Prostate gland (tissue), 2 donors: ENCODE data around the gene FAM168A. TPM values are rescaled to one million over a fixed set of nuclear protein-coding genes. Genes with fewer than 3 reads are reported as not detected.

Experiments used
- DNase-seq: peaks from one replicate; pipeline ENCODE4 v3.0.0-alpha.2; 2019; ENCODE audit warnings: low spot score
- H3K27ac ChIP-seq, 2 donors: fragments of 200-600 bp; sonication (generic); 2 replicates each; pipeline ENCODE4 v1.5.1; 2017 to 2019
- H3K27me3 ChIP-seq: fragments of 200-600 bp; sonication (generic); replicated peaks from 2 replicates; pipeline ENCODE4 v1.5.1; 2019; ENCODE audit not compliant: insufficient read depth
- H3K36me3 ChIP-seq, 2 donors: fragments of 200-600 bp; sonication (generic); 1 replicate in 1 of 2; 2 replicates in 1 of 2; pipeline versions ENCODE4 v1.5.1 to v1.8.1; 2017 to 2019
- H3K4me1 ChIP-seq: fragments of 200-600 bp; sonication (generic); replicated peaks from 2 replicates; pipeline ENCODE4 v1.5.1; 2019
- H3K4me3 ChIP-seq, 2 donors: fragments of 200-600 bp; sonication (generic); 2 replicates each; pipeline ENCODE4 v1.5.1; 2017 to 2019
- H3K9me3 ChIP-seq: fragments of 200-600 bp; sonication (generic); 2 replicates; pipeline ENCODE4 v1.5.1; 2017
- POLR2A ChIP-seq: fragments of 450-650 bp; IDR thresholded peaks from one replicate; pipeline ENCODE4 v1.6.1; 2016; ENCODE audit warnings: antibody characterized with exemption, mild to moderate bottlenecking
- POLR2AphosphoS5 ChIP-seq: sonication (generic); formaldehyde crosslinking; IDR thresholded peaks from one replicate; pipeline ENCODE4 v1.6.1; 2017; ENCODE audit warnings: antibody characterized with exemption
- WGBS: methylation state at CpG from one replicate; pipeline ENCODE4 v1.1.5; 2018; 5-methylcytosine and 5-hydroxymethylcytosine counted together
- intact Hi-C: fragments of 100-400 bp; cut with DNase I; formaldehyde crosslinking; loops from one replicate; pipeline ENCODE4 v1.14.2; 2022
- total RNA-seq, 2 donors: library from RNA; depleted of rRNA; stranded (reverse); fragments of >200 nt; gene quantifications; one replicate each; pipeline ENCODE4 v1.1.0, GENCODE V29; 2016
- TF ChIP-seq, protein P1 (sequence below), 4 experiments: fragments of 200-600 bp in 2 of 4; fragments of 450-650 bp in 2 of 4; sonication (generic) in 2 of 4; IDR thresholded peaks; 1 replicate in 3 of 4; 2 replicates in 1 of 4; pipeline ENCODE4 v1.5.1; 2016 to 2019; ENCODE audit warnings: antibody characterized with exemption in 4 of 4, mild to moderate bottlenecking in 2 of 4, moderate library complexity in 2 of 4

Gene FAM168A
- total RNA-seq, 2 donors from 2014 or later = 27.3 to 38.3 TPM

DNA sequence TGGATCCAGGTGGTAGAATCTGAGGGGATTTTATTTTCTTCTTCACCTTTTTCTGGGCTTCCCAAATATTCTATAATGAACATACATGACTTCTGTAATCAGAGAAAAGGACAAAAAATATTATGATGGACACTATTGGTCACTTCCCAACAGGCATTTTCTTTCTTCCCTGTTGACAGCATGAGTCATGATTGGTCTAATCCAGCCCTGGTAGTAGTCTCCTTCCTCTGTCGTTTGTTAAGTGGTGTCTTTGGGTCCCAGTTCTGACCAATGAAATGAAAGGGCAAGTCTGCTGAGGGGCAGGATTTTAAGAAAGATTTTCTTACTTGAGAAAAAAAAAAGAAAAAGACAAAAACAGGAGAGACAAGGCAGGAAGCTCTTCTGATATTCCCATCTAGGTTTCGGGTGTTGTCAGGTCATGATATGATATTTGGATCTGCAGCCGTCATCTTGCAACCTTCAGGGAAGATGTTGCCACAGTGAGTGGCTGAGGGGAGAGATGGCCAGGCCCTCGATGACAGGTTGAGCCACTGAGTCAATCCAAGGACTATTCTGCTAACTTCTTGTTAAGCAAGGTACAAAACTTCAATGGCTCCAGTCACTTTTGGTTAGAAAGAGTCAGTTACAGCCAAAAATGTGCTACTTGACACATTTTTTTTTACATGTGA lies 25.1 kb upstream of the FAM168A start:
- intact Hi-C loops = loop anchor here (10.0 kb wide), 1 partner anchor 218 kb away; no protein-coding TSS in a partner anchor
- WGBS = 72% methylated on average over 4 of the region's 4 CpGs
- no peak overlapping the region for H3K4me3 ChIP-seq
- no peaks in the 10 kb centered on the region for H3K27me3 ChIP-seq
- no peak for TF ChIP-seq POLR2A
- TF ChIP-seq, protein P1, sequence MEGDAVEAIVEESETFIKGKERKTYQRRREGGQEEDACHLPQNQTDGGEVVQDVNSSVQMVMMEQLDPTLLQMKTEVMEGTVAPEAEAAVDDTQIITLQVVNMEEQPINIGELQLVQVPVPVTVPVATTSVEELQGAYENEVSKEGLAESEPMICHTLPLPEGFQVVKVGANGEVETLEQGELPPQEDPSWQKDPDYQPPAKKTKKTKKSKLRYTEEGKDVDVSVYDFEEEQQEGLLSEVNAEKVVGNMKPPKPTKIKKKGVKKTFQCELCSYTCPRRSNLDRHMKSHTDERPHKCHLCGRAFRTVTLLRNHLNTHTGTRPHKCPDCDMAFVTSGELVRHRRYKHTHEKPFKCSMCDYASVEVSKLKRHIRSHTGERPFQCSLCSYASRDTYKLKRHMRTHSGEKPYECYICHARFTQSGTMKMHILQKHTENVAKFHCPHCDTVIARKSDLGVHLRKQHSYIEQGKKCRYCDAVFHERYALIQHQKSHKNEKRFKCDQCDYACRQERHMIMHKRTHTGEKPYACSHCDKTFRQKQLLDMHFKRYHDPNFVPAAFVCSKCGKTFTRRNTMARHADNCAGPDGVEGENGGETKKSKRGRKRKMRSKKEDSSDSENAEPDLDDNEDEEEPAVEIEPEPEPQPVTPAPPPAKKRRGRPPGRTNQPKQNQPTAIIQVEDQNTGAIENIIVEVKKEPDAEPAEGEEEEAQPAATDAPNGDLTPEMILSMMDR (IDR thresholded peaks at IDR 0.05) = no peak
- no peak for TF ChIP-seq POLR2AphosphoS5
- no peaks in the 10 kb centered on the region for H3K9me3 ChIP-seq
- H3K4me1 ChIP-seq = no peaks in the 10 kb centered on the region
- no peak for DNase-seq
- no peaks in the 10 kb centered on the region for H3K36me3 ChIP-seq
- no peak overlapping the region for H3K27ac ChIP-seq

DNA sequence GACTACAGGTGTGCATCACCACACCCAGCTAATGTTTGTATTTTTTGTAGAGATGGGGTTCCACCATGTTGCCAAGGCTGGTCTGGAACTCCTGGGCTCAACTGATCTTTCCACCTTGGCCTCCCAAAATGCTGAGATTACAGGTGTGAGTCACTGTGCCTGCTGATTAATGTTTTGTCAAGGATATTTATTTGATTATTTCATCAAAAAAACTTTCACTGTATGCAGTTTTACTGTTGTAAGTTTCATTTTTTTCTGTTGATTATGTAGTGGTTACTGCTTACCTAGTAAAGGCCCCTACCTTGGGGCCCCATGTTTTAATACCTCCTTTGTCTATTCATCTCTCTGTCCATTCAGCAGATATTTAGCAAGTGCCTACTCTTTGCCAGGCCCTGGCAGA lies 16.7 kb upstream of the FAM168A start:
- no peak overlapping the region for H3K4me3 ChIP-seq
- H3K4me1 ChIP-seq = no peaks in the 10 kb centered on the region
- no peak overlapping the region for H3K27ac ChIP-seq
- no peak for TF ChIP-seq POLR2AphosphoS5
- TF ChIP-seq POLR2A = no peak
- TF ChIP-seq, protein P1 (IDR thresholded peaks at IDR 0.05) = no peak
- H3K9me3 ChIP-seq = no peaks in the 10 kb centered on the region
- DNase-seq = no peak
- H3K36me3 ChIP-seq = no peaks in the 10 kb centered on the region
- intact Hi-C loops = no loop called here
- H3K27me3 ChIP-seq = no peaks in the 10 kb centered on the region

DNA sequence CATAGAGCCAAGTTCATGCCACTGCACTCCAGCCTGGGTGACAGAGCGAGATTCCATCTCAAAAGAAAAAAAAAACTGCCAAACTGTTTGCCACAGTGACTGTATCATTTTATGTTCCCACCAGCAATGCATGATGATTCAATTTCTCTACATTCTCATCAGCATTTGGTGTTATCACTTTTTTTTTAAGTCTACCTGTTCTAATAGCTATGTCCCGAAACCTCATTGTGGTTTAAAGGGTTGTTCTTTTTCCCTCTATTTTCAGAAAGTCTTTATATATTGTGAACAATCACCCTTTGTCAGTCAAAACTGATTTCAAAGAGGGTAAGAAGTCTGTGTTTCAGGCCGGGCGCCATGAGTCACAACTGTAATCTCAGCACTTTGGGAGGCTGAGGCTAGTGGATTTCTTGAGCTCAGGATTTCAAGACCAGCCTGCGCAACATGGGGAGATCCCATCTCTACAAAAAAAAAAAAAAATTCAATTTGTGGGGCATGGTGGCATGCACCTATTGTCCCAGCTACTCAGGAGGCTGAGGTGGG lies 14.8 kb upstream of the FAM168A start:
- H3K27ac ChIP-seq = no peak overlapping the region
- no peaks in the 10 kb centered on the region for H3K9me3 ChIP-seq
- no peaks in the 10 kb centered on the region for H3K27me3 ChIP-seq
- no peak for TF ChIP-seq POLR2AphosphoS5
- TF ChIP-seq, protein P1 (IDR thresholded peaks at IDR 0.05) = no peak
- no peak for TF ChIP-seq POLR2A
- H3K4me1 ChIP-seq = no peaks in the 10 kb centered on the region
- WGBS = 82% methylated on average over 5 of the region's 5 CpGs
- DNase-seq = no peak
- intact Hi-C loops = no loop called here
- no peak overlapping the region for H3K4me3 ChIP-seq
- no peaks in the 10 kb centered on the region for H3K36me3 ChIP-seq

DNA sequence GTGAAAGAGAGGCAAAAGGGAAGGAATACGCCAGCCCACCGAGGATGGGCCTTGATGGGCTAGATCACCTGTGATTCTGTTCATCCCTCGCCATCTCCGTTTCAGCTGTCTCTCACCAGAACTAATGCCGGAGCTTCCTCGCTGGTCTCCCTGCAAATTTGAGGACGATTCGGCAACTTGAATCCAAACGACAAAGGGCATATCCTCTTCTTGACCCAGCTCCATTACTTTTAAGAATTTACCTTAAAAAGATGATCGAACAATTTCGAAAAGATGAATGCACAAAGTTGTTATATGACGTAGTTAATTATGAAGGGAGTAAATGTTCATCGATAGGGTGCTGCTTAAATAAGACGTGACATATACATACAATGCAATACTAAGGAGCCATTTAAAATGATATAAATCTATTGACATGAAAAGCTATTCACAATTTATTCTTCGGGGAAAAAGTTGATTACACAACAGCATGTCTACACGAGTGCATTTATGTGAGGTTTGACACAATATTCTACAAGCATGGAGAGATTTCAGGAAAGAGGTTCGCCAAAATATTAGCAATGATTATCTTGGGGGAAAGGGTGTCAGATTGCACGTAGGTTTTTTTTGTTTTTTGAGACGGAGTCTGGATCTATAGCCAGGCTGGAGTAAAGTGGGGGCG lies 937 bp upstream of the FAM168A start:
- WGBS = 32% methylated on average over 20 of the region's 20 CpGs
- Histone ChIP-seq H3K4me3 (peak overlapping the region; percentile 88 to 96), H3K9me3 (no peaks in the 10 kb centered on the region), H3K36me3 (no peaks in the 10 kb centered on the region), H3K27ac (peak overlapping the region; percentile 86), H3K27me3 (no peaks in the 10 kb centered on the region), H3K4me1 (peaks cover 7% of the 10 kb centered on the region)
- DNase-seq = no peak
- intact Hi-C loops = loop anchor here (5.0 kb wide), 2 partner anchors 132 to 197 kb away; no protein-coding TSS in a partner anchor
- TF ChIP-seq, protein P1 (IDR thresholded peaks at IDR 0.05) = no peak
- no peak for TF ChIP-seq POLR2AphosphoS5
- no peak for TF ChIP-seq POLR2A
